Activated T-cell treated with anti-CD3 and anti-CD28 coated beads, Interleukin-2, amount 50 U/mL, for 1 hour (primary cell): ENCODE measurements around the gene IFFO2.

ENCODE experiments used
- DNase-seq: peaks from one replicate; pipeline ENCODE4 v3.0.0-alpha.2; 2020

IFFO2 gene

DNA sequence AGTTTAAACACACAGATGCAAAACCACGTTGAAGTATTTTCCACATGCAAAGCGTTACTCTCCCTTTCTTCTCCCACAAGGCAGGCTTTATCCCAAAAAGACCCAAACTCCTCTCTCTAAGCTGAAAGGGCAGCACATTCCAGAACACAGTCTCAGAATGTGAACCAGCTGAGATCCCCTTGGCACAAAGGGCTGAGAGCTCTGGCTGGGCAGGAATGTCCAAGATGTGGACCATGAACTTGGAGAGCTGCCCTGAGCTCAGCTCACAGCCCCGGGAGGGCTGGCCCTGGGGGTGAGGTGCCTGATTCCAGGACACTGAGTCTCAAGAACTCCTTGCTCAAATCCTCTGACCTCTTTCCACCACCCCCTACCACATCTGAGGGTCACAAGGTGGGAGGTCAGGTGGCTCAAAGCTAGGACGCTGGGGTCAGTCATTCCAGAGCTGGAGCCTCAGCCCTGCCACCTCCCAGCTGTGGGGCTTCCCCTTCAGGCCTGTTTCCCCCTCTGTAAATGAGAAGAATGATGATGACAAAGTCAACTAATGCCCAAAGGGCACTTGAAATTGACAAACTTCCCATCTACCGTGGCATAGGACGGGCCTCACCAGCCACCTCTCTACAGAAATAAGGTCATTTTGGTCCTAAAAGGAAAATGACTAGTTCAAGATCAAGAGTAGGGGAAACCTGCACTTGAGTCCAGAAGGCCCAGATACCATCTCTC is 65.6 kb downstream of the IFFO2 start:
- DNase-seq: no peak

- no peak for DNase-seq
Observed at GRCh38 chr1:18886003-18886335, 70.5 kb downstream of the IFFO2 start.

- DNase-seq: no peak
Observed at GRCh38 chr1:18885311-18886002, 71.0 kb downstream of the IFFO2 start.

- no peak for DNase-seq
Observed at GRCh38 chr1:18884727-18885126, 71.7 kb downstream of the IFFO2 start.

GRCh38 chr1:18884419-18884717 is 72.1 kb downstream of the IFFO2 start:
- DNase-seq: no peak

- DNase-seq: peak; percentile 81
Observed at GRCh38 chr1:18883636-18884418, 72.6 kb downstream of the IFFO2 start.

- no peak for DNase-seq
Observed at GRCh38 chr1:18883079-18883478, 73.4 kb downstream of the IFFO2 start.

- no peak for DNase-seq
Observed at GRCh38 chr1:18882486-18882885, 74.0 kb downstream of the IFFO2 start.

GRCh38 chr1:18881642-18882431 is 74.6 kb downstream of the IFFO2 start:
- no peak for DNase-seq

DNA sequence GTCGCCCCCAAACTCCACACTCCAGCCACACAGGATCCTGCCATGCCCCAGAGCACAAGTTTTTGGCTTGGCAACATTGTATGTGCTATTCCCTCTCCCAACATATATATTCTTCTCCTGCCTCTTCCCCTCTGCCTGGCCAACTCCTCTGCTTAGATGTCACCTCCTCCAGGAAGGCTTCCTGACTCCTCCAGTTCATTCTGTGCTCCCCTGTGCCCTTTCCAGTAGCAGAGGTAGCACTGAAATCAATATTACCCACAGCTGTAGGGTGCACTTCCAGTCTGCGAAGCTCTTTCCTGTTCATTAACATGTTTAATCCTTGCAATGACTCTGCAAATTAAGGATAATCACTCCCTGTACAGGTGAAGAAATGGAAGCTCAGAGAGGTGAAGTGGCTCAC is 75.3 kb downstream of the IFFO2 start:
- DNase-seq: no peak

DNA sequence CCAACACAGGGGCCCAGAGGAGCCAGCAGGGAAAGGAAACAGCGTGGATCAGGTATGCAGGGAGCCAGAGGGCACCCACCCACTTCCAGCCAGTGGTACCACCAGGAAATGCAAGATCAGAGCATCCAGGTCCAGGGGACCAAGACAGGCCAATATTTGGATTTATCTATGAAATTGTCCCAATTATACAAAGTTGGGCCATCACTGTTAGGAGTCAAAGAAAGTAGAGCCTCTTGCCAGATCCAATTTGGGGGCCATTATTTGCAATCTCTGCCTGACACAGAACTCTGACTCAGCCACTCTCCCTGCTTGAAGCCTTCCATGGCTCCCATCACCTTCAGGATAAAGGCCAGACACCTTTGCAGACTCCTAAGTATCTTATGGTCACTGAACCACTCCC is 75.9 kb downstream of the IFFO2 start:
- no peak for DNase-seq

DNA sequence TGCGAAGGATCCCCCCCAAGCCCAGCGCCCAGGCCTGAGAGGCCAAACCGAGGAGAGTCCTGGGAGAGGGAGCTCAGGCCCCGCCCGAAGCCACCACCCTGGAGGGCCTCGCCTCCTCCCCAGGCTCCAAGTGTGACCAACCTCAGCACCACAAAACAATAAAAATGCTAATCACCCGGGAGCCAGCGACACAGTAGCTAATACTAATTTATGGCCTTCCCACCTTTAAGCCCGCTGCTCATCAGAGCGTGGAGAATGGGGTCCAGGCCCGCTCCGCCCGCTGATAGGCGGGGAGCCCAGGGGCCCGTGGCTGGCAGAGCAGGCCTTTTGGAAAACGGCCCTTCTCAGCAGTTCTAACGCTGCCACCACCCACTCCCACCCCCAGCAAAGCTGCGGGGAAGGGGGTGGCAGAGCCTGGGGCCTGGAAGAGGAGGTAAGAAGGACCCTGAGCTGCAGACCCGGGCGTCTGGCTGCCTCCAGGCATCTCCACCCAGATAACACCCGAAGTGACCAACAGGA is 76.6 kb downstream of the IFFO2 start:
- no peak for DNase-seq

- DNase-seq: no peak
Observed at GRCh38 chr1:18879215-18879790, 77.2 kb downstream of the IFFO2 start.

GRCh38 chr1:18878538-18879214 is 77.8 kb downstream of the IFFO2 start:
- DNase-seq: no peak

GRCh38 chr1:18877282-18877681 is 79.2 kb downstream of the IFFO2 start:
- no peak for DNase-seq

DNA sequence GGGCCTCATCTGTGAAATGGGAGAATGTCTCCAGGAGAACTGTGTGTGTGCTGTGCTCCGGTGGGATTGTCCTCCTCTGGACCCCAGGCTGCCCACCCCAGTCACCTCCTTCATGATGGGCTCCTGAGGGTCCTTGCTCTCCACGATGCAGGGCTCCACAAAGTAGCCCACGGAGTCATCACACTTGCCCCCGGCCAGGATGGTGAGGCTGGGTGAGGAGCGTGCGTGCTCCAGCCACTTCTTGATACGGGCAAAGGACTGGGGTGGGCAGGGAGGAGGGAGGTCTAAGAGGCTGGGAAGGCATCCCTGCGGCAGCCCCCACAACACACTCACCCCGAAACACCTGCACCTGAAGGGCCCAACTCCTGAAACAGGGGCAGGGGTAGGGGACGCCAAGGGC is 80.3 kb downstream of the IFFO2 start:
- DNase-seq: no peak

- DNase-seq: no peak
Observed at GRCh38 chr1:18875796-18876128, 80.7 kb downstream of the IFFO2 start.

DNA sequence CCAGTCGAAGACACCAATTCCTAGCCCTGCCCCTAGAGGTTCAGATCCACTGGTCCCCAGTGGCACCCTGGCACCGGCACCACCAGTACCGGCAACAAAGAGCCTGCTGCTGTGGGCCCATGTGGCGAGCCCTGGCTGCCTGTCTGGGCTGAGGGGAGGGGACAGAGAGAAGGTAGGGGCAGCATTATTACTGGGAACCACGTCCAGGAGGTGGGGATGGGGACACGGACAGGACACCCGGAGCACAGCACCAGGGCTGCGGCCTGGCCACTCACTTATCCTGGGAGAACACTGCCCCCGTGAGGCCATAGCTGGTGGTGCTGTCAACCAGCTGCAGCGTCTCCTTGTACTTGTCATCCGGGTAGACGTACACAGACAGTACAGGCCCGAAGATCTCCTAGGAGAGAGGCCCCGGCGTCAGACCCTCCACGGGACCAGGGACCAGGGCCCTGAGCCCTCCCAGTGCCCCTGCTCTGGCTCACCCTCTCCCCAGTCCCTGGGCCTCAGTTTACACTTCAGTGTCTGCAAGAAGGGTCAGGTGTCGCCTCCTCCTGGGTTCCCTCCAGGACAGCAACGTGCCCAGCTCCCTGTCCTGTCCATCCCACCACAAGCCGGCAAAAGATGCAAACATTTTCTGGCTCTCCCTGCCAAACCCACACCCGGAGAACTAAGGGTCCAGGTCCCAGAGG is 81.2 kb downstream of the IFFO2 start:
- DNase-seq: peak; percentile 74

GRCh38 chr1:18874600-18874999 is 81.9 kb downstream of the IFFO2 start:
- no peak for DNase-seq

- DNase-seq: no peak
Observed at GRCh38 chr1:18874036-18874435, 82.4 kb downstream of the IFFO2 start.

- DNase-seq: no peak
Observed at GRCh38 chr1:18872071-18872611, 84.3 kb downstream of the IFFO2 start.
